ENCODE measurements around the gene C19orf73. TPM values are rescaled to one million over a fixed set of nuclear protein-coding genes. Genes with fewer than 3 reads are reported as not detected.
A peak's percentile ranks its signal among the peaks of the same experiment; 100 is the strongest.

The C19orf73 gene
- total RNA-seq, 2 donors from 2014 or later = 2.2 to 11.1 TPM

- WGBS = 67% methylated on average over 5 of the region's 5 CpGs
- no peak overlapping the region for H3K27ac ChIP-seq
- H3K36me3 ChIP-seq = peaks cover 12 to 23% of the 10 kb centered on the region in 2 donors
- H3K9me3 ChIP-seq = no peaks in the 10 kb centered on the region
- TF ChIP-seq POLR2AphosphoS5 (IDR thresholded peaks at IDR 0.05) = no peak
- no peak for TF ChIP-seq POLR2A (IDR thresholded peaks at IDR 0.05)
- TF ChIP-seq, protein P1, sequence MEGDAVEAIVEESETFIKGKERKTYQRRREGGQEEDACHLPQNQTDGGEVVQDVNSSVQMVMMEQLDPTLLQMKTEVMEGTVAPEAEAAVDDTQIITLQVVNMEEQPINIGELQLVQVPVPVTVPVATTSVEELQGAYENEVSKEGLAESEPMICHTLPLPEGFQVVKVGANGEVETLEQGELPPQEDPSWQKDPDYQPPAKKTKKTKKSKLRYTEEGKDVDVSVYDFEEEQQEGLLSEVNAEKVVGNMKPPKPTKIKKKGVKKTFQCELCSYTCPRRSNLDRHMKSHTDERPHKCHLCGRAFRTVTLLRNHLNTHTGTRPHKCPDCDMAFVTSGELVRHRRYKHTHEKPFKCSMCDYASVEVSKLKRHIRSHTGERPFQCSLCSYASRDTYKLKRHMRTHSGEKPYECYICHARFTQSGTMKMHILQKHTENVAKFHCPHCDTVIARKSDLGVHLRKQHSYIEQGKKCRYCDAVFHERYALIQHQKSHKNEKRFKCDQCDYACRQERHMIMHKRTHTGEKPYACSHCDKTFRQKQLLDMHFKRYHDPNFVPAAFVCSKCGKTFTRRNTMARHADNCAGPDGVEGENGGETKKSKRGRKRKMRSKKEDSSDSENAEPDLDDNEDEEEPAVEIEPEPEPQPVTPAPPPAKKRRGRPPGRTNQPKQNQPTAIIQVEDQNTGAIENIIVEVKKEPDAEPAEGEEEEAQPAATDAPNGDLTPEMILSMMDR (IDR thresholded peaks at IDR 0.05) = no peak
- H3K27me3 ChIP-seq (replicated peaks; ENCODE audit: insufficient read depth) = no peaks in the 10 kb centered on the region
- no peak for DNase-seq (ENCODE audit: low spot score)
- no peaks in the 10 kb centered on the region for H3K4me1 ChIP-seq (replicated peaks)
- no peak overlapping the region for H3K4me3 ChIP-seq
- intact Hi-C loops (cut with DNase I) = no loop called here
Measured at GRCh38 chr19:49109051-49109450, 9.9 kb downstream of the C19orf73 start.

GRCh38 chr19:49107625-49108459 lies 11.1 kb downstream of the C19orf73 start:
- H3K27me3 ChIP-seq (replicated peaks; ENCODE audit: insufficient read depth) = no peaks in the 10 kb centered on the region
- WGBS = 93% methylated on average over 89 of the region's 93 CpGs
- intact Hi-C loops (cut with DNase I) = no loop called here
- TF ChIP-seq, protein P1 (IDR thresholded peaks at IDR 0.05) = no peak
- TF ChIP-seq POLR2A (IDR thresholded peaks at IDR 0.05) (no peak), POLR2AphosphoS5 (IDR thresholded peaks at IDR 0.05) (no peak)
- H3K9me3 ChIP-seq = no peaks in the 10 kb centered on the region
- no peak for DNase-seq (ENCODE audit: low spot score)
- H3K4me3 ChIP-seq = no peak overlapping the region
- no peaks in the 10 kb centered on the region for H3K4me1 ChIP-seq (replicated peaks)
- H3K27ac ChIP-seq = no peak overlapping the region
- peaks cover 12 to 27% of the 10 kb centered on the region in 2 donors for H3K36me3 ChIP-seq

DNA sequence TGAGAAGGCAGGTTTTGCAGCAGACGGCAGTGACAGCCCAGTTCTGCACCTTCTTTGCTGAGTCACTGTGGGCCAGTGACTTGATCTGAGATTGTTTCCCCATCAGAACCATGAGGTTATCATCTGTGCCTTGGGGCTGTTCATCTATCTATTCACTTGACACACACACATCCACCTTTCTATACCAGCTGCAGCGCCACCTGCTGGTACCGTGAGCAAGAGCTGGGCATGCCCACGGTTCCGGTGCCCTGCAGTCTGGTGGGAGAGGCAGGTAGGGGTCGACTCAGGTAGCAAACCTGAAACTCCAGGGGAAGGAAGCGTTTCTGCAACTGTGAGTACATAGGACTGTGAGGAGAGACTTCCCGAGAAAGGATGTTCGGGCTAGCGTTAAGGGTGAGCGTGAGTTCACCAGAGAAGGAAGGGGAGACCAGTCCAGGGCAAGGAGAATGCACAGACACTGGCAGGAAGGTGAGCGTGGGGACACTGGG lies 12.3 kb downstream of the C19orf73 start:
- H3K27me3 ChIP-seq (replicated peaks; ENCODE audit: insufficient read depth) = no peaks in the 10 kb centered on the region

DNA sequence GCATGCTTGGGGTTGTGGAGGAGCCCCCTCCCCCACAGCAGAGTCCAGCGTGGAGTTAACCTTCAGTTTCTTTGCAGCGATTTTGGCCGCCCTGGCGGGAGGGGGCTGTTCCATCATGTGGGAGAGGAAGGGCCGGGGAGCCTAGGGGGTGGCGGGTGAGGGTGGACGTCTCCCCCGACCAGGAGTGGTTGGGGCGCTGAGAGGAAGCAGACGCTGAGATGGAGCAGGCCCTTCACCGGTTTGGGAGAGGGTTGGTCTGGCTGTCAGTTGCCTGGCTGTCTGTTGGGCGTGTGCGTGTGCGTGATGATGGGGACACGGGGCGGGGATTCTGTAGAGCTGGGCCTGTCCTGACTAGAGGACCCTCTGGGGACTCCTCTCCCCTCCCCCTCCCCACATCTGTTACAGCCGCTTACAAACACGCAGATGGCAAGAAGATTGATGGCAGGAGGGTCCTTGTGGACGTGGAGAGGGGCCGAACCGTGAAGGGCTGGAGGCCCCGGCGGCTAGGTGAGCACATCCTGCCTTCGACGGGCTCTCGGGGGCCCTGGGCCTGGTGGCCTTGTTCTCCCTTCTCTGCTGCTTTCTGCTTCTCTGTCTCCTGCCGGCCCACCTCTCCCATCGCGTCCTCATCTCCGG lies 14.6 kb downstream of the C19orf73 start:
- Histone ChIP-seq H3K36me3 (peaks cover 20 to 39% of the 10 kb centered on the region in 2 donors), H3K27me3 (replicated peaks; ENCODE audit: insufficient read depth) (no peaks in the 10 kb centered on the region), H3K4me1 (replicated peaks) (no peaks in the 10 kb centered on the region), H3K9me3 (no peaks in the 10 kb centered on the region), H3K27ac (no peak overlapping the region), H3K4me3 (no peak overlapping the region)
- intact Hi-C loops (cut with DNase I) = no loop called here
- DNase-seq (ENCODE audit: low spot score) = no peak
- 73% methylated on average over 30 of the region's 30 CpGs for WGBS
- TF ChIP-seq POLR2A (IDR thresholded peaks at IDR 0.05) = no peak
- TF ChIP-seq, protein P1 (IDR thresholded peaks at IDR 0.05) = no peak
- no peak for TF ChIP-seq POLR2AphosphoS5 (IDR thresholded peaks at IDR 0.05)

More for the DNA sequence above, 12.3 kb downstream of the C19orf73 start:
- Histone ChIP-seq H3K9me3 (no peaks in the 10 kb centered on the region), H3K27ac (no peak overlapping the region), H3K4me3 (no peak overlapping the region), H3K4me1 (replicated peaks) (no peaks in the 10 kb centered on the region), H3K36me3 (peaks cover 18 to 37% of the 10 kb centered on the region in 2 donors)
- intact Hi-C loops (cut with DNase I) = no loop called here
- TF ChIP-seq, protein P1 (IDR thresholded peaks at IDR 0.05) = peak; percentile 56 to 80 (median 68)
- TF ChIP-seq POLR2A (IDR thresholded peaks at IDR 0.05) (no peak), POLR2AphosphoS5 (IDR thresholded peaks at IDR 0.05) (peak; percentile 30)
- no peak for DNase-seq (ENCODE audit: low spot score)
- 59% methylated on average over 12 of the region's 12 CpGs for WGBS

Measured in prostate gland (tissue), 2 donors.